Loucy (cell line): ENCODE measurements around the gene FAM20C.

ENCODE experiments used
- H2AFZ ChIP-seq: fragments of 200-600 bp; sonication (generic); 2 replicates; pipeline ENCODE4 v1.6.0; 2016; ENCODE audit warnings: antibody characterized with exemption, mild to moderate bottlenecking, low read length, moderate library complexity
- H3F3A ChIP-seq: fragments of 200-600 bp; 2 replicates; pipeline ENCODE4 v1.6.0; 2016; ENCODE audit warnings: antibody characterized with exemption, low read depth, mild to moderate bottlenecking
- H3K27me3 ChIP-seq: fragments of 200-600 bp; sonication (generic); 2 replicates; pipeline ENCODE4 v1.6.1; 2014; ENCODE audit warnings: low read length, mild to moderate bottlenecking; ENCODE audit not compliant: insufficient read depth, poor library complexity, severe bottlenecking
- H3K36me3 ChIP-seq: fragments of 200-600 bp; sonication (generic); 2 replicates; pipeline ENCODE4 v1.6.1; 2016; ENCODE audit warnings: low read length; ENCODE audit not compliant: insufficient read depth
- H3K4me1 ChIP-seq: fragments of 200-600 bp; sonication (generic); 2 replicates; pipeline ENCODE4 v1.5.1; 2014; ENCODE audit warnings: low read length, mild to moderate bottlenecking; ENCODE audit not compliant: insufficient read depth, poor library complexity, severe bottlenecking
- H3K4me2 ChIP-seq: fragments of 200-600 bp; sonication (generic); 2 replicates; pipeline ENCODE4 v1.6.0; 2014; ENCODE audit warnings: antibody characterized with exemption, low read length, low read depth, mild to moderate bottlenecking; ENCODE audit not compliant: poor library complexity, severe bottlenecking
- H3K4me3 ChIP-seq: fragments of 200-600 bp; sonication (generic); 2 replicates; pipeline ENCODE4 v1.5.1; 2014; ENCODE audit warnings: low read length, mild to moderate bottlenecking, mixed read lengths; ENCODE audit not compliant: poor library complexity, severe bottlenecking
- H3K79me2 ChIP-seq: fragments of 200-600 bp; sonication (generic); 2 replicates; pipeline ENCODE4 v1.6.1; 2014; ENCODE audit warnings: low read length; ENCODE audit not compliant: insufficient read depth
- H3K9ac ChIP-seq: fragments of 200-600 bp; sonication (generic); 2 replicates; pipeline ENCODE4 v1.6.0; 2014; ENCODE audit warnings: mild to moderate bottlenecking, low read depth, low read length, moderate library complexity; ENCODE audit not compliant: poor library complexity, severe bottlenecking
- H3K9me2 ChIP-seq: fragments of 200-600 bp; sonication (generic); replicated peaks from 2 replicates; pipeline ENCODE4 v1.6.1; 2016; ENCODE audit warnings: low read depth, low read length, mixed read lengths
- H3K9me3 ChIP-seq: fragments of 200-600 bp; sonication (generic); 2 replicates; pipeline ENCODE4 v1.6.1; 2014; ENCODE audit warnings: mild to moderate bottlenecking, antibody characterized with exemption, low read length, low read depth; ENCODE audit not compliant: insufficient read depth
- H4K20me1 ChIP-seq: fragments of 200-600 bp; sonication (generic); 2 replicates; pipeline ENCODE4 v1.6.0; 2014; ENCODE audit warnings: antibody characterized with exemption, low read length, mild to moderate bottlenecking; ENCODE audit not compliant: insufficient read depth, poor library complexity, severe bottlenecking
- EZH2phosphoT487 ChIP-seq: fragments of 200-600 bp; IDR thresholded peaks from 2 replicates; pipeline ENCODE4 v1.6.1; 2018; ENCODE audit warnings: antibody characterized with exemption, mild to moderate bottlenecking, moderate library complexity, borderline replicate concordance
- TF ChIP-seq, protein P1 (sequence below): fragments of 200-600 bp; sonication (generic); conservative IDR thresholded peaks from 2 replicates; pipeline ENCODE4 v1.5.1; 2014; ENCODE audit warnings: mild to moderate bottlenecking, antibody characterized with exemption, low read length

The FAM20C gene

GRCh38 chr7:209906-210305 is 17.5 kb downstream of the FAM20C start:
- Histone ChIP-seq H2AFZ (no peak overlapping the region), H3K79me2 (no peaks in the 10 kb centered on the region), H3K36me3 (no peaks in the 10 kb centered on the region), H3K9me2 (no peaks in the 10 kb centered on the region), H3K27me3 (no peaks in the 10 kb centered on the region), H3K9ac (no peak overlapping the region), H4K20me1 (no peaks in the 10 kb centered on the region), H3F3A (no peaks in the 10 kb centered on the region), H3K4me1 (no peaks in the 10 kb centered on the region), H3K4me2 (no peak overlapping the region), H3K9me3 (peaks cover 21% of the 10 kb centered on the region; the same call in 1 of the 2 replicates), H3K4me3 (no peak overlapping the region)
- TF ChIP-seq, protein P1, sequence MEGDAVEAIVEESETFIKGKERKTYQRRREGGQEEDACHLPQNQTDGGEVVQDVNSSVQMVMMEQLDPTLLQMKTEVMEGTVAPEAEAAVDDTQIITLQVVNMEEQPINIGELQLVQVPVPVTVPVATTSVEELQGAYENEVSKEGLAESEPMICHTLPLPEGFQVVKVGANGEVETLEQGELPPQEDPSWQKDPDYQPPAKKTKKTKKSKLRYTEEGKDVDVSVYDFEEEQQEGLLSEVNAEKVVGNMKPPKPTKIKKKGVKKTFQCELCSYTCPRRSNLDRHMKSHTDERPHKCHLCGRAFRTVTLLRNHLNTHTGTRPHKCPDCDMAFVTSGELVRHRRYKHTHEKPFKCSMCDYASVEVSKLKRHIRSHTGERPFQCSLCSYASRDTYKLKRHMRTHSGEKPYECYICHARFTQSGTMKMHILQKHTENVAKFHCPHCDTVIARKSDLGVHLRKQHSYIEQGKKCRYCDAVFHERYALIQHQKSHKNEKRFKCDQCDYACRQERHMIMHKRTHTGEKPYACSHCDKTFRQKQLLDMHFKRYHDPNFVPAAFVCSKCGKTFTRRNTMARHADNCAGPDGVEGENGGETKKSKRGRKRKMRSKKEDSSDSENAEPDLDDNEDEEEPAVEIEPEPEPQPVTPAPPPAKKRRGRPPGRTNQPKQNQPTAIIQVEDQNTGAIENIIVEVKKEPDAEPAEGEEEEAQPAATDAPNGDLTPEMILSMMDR = no peak
- no peak for TF ChIP-seq EZH2phosphoT487

DNA sequence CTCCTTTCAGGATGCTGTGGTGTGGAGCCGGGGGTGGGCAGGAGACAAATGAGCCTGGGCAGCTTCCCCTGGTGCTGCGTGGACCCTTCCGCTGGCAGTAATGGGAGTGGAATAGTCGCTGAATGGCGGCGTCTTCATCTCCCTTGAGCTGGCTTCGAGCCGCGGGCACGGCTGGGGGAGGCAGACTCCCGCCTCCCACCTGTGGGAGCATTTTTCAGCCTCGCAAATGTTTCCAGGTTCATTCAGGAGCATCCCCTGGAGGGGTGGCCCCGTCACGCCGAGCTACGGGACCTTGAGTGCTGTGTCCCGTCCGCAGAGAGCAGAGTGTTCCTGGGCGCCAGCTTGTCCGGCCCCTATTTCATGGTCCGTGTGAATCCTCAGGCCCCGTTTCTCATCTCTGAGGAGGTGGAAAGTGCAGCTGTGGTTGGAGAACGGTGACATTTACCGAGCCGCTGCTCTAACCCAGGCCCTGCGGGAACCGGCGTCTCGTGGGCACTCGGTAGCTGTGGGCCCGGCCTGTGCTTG is 18.1 kb downstream of the FAM20C start:
- TF ChIP-seq, protein P1 = no peak
- TF ChIP-seq EZH2phosphoT487 = no peak
- Histone ChIP-seq H3K9me3 (peaks cover 17% of the 10 kb centered on the region; the same call in 1 of the 2 replicates), H3K36me3 (no peaks in the 10 kb centered on the region), H4K20me1 (no peaks in the 10 kb centered on the region), H2AFZ (no peak overlapping the region), H3K4me2 (no peak overlapping the region), H3K9ac (no peak overlapping the region), H3F3A (no peaks in the 10 kb centered on the region), H3K27me3 (no peaks in the 10 kb centered on the region), H3K9me2 (no peaks in the 10 kb centered on the region), H3K4me3 (no peak overlapping the region), H3K79me2 (no peaks in the 10 kb centered on the region), H3K4me1 (no peaks in the 10 kb centered on the region)

GRCh38 chr7:211033-211714 is 18.8 kb downstream of the FAM20C start:
- Histone ChIP-seq H3K27me3 (no peaks in the 10 kb centered on the region), H3K79me2 (no peaks in the 10 kb centered on the region), H3F3A (no peaks in the 10 kb centered on the region), H3K9ac (no peak overlapping the region), H3K4me1 (no peaks in the 10 kb centered on the region), H2AFZ (no peak overlapping the region), H3K4me2 (no peak overlapping the region), H3K9me3 (peaks cover 17% of the 10 kb centered on the region; the same call in 1 of the 2 replicates), H3K36me3 (no peaks in the 10 kb centered on the region), H4K20me1 (no peaks in the 10 kb centered on the region), H3K9me2 (no peaks in the 10 kb centered on the region), H3K4me3 (no peak overlapping the region)
- no peak for TF ChIP-seq EZH2phosphoT487
- TF ChIP-seq, protein P1 = no peak
